Parathyroid adenoma (tissue), 2 donors: Measurements from ENCODE around the gene DAGLB.
"Not testable (repeated sequence)": the region's sequence is repeated elsewhere in the genome, so short reads cannot be mapped to it uniquely, and the experiment has no call there.

ENCODE experiments used
- H2AFZ ChIP-seq: fragments of 300-600 bp; sonication (generic); one replicate; pipeline ENCODE4 v1.7.0; 2017; ENCODE audit warnings: antibody characterized with exemption, mild to moderate bottlenecking
- H3K27ac ChIP-seq: fragments of 300-600 bp; sonication (generic); one replicate; pipeline ENCODE4 v1.7.0; 2017
- H3K27me3 ChIP-seq: fragments of 300-600 bp; sonication (generic); one replicate; pipeline ENCODE4 v1.7.0; 2017; ENCODE audit warnings: low read length; ENCODE audit not compliant: control insufficient read depth, insufficient read depth
- H3K36me3 ChIP-seq: fragments of 300-600 bp; sonication (generic); one replicate; pipeline ENCODE4 v1.7.0; 2017; ENCODE audit warnings: low read length; ENCODE audit not compliant: control insufficient read depth, insufficient read depth
- H3K4me1 ChIP-seq: fragments of 300-600 bp; sonication (generic); one replicate; pipeline ENCODE4 v1.7.0; 2017; ENCODE audit warnings: control low read depth
- H3K4me2 ChIP-seq: fragments of 300-600 bp; sonication (generic); one replicate; pipeline ENCODE4 v1.7.0; 2017; ENCODE audit warnings: low read length
- H3K4me3 ChIP-seq: fragments of 300-600 bp; sonication (generic); one replicate; pipeline ENCODE4 v1.7.0; 2017; ENCODE audit warnings: low read depth, low read length
- H3K79me2 ChIP-seq: fragments of 300-600 bp; sonication (generic); one replicate; pipeline ENCODE4 v1.7.0; 2017; ENCODE audit warnings: control low read depth
- H3K9ac ChIP-seq: fragments of 300-600 bp; sonication (generic); one replicate; pipeline ENCODE4 v1.7.0; 2017; ENCODE audit warnings: mild to moderate bottlenecking
- H3K9me3 ChIP-seq: fragments of 300-600 bp; sonication (generic); one replicate; pipeline ENCODE4 v1.7.0; 2017; ENCODE audit warnings: low read length; ENCODE audit not compliant: control insufficient read depth
- TF ChIP-seq, protein P1 (sequence below): fragments of 300-600 bp; sonication (generic); IDR thresholded peaks from one replicate; pipeline ENCODE4 v1.7.0; 2017; ENCODE audit warnings: antibody characterized with exemption, mild to moderate bottlenecking
- donor health status: primary hyperparathyroidism.

The DAGLB gene

GRCh38 chr7:6402741-6403140 is 45.0 kb downstream of the DAGLB start:
- no peak overlapping the region for H3K27ac ChIP-seq
- H3K79me2 ChIP-seq, result peaks cover 44% of the 10 kb centered on the region
- H3K4me3 ChIP-seq, result no peak overlapping the region
- no peak overlapping the region for H3K9ac ChIP-seq
- no peak overlapping the region for H3K4me2 ChIP-seq
- peaks cover 11% of the 10 kb centered on the region for H3K4me1 ChIP-seq
- no peak overlapping the region for H2AFZ ChIP-seq
- TF ChIP-seq, protein P1, sequence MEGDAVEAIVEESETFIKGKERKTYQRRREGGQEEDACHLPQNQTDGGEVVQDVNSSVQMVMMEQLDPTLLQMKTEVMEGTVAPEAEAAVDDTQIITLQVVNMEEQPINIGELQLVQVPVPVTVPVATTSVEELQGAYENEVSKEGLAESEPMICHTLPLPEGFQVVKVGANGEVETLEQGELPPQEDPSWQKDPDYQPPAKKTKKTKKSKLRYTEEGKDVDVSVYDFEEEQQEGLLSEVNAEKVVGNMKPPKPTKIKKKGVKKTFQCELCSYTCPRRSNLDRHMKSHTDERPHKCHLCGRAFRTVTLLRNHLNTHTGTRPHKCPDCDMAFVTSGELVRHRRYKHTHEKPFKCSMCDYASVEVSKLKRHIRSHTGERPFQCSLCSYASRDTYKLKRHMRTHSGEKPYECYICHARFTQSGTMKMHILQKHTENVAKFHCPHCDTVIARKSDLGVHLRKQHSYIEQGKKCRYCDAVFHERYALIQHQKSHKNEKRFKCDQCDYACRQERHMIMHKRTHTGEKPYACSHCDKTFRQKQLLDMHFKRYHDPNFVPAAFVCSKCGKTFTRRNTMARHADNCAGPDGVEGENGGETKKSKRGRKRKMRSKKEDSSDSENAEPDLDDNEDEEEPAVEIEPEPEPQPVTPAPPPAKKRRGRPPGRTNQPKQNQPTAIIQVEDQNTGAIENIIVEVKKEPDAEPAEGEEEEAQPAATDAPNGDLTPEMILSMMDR, result no peak
- no peaks in the 10 kb centered on the region for H3K9me3 ChIP-seq
- H3K27me3 ChIP-seq, result no peaks in the 10 kb centered on the region
- no peaks in the 10 kb centered on the region for H3K36me3 ChIP-seq

DNA sequence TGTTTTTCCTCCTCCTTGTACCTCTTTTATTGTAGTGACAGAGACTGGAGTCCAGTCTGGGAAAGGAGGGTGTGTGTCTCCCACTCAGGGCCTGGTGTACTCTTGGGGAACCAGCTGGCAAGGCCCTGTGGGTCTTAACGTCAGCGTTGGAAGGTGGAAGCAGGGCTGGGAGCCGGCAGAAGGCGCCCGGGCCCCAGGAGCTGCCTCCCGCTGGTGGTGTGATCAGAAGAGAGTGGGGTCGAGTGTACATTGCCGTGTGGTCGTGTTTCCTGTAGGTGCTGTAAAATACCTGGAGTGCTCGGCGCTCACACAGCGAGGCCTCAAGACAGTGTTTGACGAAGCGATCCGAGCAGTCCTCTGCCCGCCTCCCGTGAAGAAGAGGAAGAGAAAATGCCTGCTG is 45.7 kb downstream of the DAGLB start:
- Histone ChIP-seq H3K27me3 (no peaks in the 10 kb centered on the region), H3K4me2 (no peak overlapping the region), H3K36me3 (no peaks in the 10 kb centered on the region), H3K9me3 (no peaks in the 10 kb centered on the region), H3K27ac (no peak overlapping the region), H3K9ac (no peak overlapping the region), H3K79me2 (peaks cover 50% of the 10 kb centered on the region), H3K4me1 (peaks cover 11% of the 10 kb centered on the region), H2AFZ (no peak overlapping the region), H3K4me3 (no peak overlapping the region)
- TF ChIP-seq, protein P1, result no peak

GRCh38 chr7:6401536-6401935 is 46.2 kb downstream of the DAGLB start:
- no peak overlapping the region for H3K4me3 ChIP-seq
- no peak overlapping the region for H3K9ac ChIP-seq
- no peak overlapping the region for H3K27ac ChIP-seq
- TF ChIP-seq, protein P1, result no peak
- H3K27me3 ChIP-seq, result no peaks in the 10 kb centered on the region
- no peak overlapping the region for H3K4me2 ChIP-seq
- peaks cover 53% of the 10 kb centered on the region for H3K79me2 ChIP-seq
- H3K4me1 ChIP-seq, result peaks cover 11% of the 10 kb centered on the region
- H3K36me3 ChIP-seq, result no peaks in the 10 kb centered on the region
- no peaks in the 10 kb centered on the region for H3K9me3 ChIP-seq
- H2AFZ ChIP-seq, result no peak overlapping the region

- peaks cover 61% of the 10 kb centered on the region for H3K79me2 ChIP-seq
- not testable (repeated sequence) for H3K9ac ChIP-seq, H3K27ac ChIP-seq, H3K4me2 ChIP-seq, H3K36me3 ChIP-seq, H2AFZ ChIP-seq, H3K9me3 ChIP-seq, H3K4me3 ChIP-seq, H3K27me3 ChIP-seq
- peaks cover 11% of the 10 kb centered on the region for H3K4me1 ChIP-seq
These were observed 47.3 kb downstream of the DAGLB start for GRCh38 chr7:6400243-6401105.

- TF ChIP-seq, protein P1, result no peak
- no peak overlapping the region for H3K27ac ChIP-seq
- H3K79me2 ChIP-seq, result peaks cover 72% of the 10 kb centered on the region
- H3K4me3 ChIP-seq, result no peak overlapping the region
- H3K4me2 ChIP-seq, result no peak overlapping the region
- peaks cover 12% of the 10 kb centered on the region for H3K4me1 ChIP-seq
- no peaks in the 10 kb centered on the region for H3K9me3 ChIP-seq
- H2AFZ ChIP-seq, result no peak overlapping the region
- H3K36me3 ChIP-seq, result no peaks in the 10 kb centered on the region
- H3K9ac ChIP-seq, result no peak overlapping the region
- no peaks in the 10 kb centered on the region for H3K27me3 ChIP-seq
These were observed 48.4 kb downstream of the DAGLB start for GRCh38 chr7:6399351-6399750.
